A673 (cell line): ENCODE measurements around the gene ST7L.

Experiments used
- EZH2 ChIP-seq: fragments of 200-600 bp; sonication (generic); IDR thresholded peaks from 2 replicates; pipeline ENCODE4 v1.6.1; 2017; ENCODE audit warnings: borderline replicate concordance, low read depth, mild to moderate bottlenecking, mixed read lengths, antibody characterized with exemption, low read length; ENCODE audit not compliant: poor library complexity, severe bottlenecking
- TF ChIP-seq, protein P1 (sequence below): fragments of 300-800, 200-600 bp; sonication (generic); conservative IDR thresholded peaks from 2 replicates; pipeline ENCODE4 v1.5.1; 2017; ENCODE audit warnings: low read depth, mild to moderate bottlenecking, antibody characterized with exemption, low read length, moderate library complexity, mixed read lengths

DNA sequence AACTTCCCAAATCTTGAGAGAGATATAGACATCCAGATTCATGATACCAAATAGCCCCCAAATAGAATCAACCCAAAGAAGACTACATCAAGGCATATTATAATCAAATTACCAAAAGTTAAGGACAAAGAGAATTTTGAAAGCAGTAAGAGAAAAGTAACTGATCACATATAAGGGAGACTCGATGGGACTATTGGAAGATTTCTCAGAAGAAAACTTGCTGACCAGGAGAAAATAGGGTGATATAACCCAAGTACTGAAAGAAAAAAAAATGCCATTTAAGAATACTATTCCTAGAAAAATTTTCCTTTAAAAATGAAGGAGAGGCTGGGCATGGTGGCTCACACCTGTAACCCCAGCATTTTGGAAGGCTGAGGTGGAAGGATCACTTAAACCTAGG is 140.6 kb downstream of the ST7L start:
- TF ChIP-seq EZH2 = no peak
- TF ChIP-seq, protein P1, sequence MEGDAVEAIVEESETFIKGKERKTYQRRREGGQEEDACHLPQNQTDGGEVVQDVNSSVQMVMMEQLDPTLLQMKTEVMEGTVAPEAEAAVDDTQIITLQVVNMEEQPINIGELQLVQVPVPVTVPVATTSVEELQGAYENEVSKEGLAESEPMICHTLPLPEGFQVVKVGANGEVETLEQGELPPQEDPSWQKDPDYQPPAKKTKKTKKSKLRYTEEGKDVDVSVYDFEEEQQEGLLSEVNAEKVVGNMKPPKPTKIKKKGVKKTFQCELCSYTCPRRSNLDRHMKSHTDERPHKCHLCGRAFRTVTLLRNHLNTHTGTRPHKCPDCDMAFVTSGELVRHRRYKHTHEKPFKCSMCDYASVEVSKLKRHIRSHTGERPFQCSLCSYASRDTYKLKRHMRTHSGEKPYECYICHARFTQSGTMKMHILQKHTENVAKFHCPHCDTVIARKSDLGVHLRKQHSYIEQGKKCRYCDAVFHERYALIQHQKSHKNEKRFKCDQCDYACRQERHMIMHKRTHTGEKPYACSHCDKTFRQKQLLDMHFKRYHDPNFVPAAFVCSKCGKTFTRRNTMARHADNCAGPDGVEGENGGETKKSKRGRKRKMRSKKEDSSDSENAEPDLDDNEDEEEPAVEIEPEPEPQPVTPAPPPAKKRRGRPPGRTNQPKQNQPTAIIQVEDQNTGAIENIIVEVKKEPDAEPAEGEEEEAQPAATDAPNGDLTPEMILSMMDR = no peak
